GM12878 (cell line): Measurements from ENCODE around the gene EFHD1. TPM values are rescaled to one million over a fixed set of nuclear protein-coding genes. Genes with fewer than 3 reads are reported as not detected.

Experiments
- ATAC-seq: fragments of 200-7000 bp; cut with Tn5 transposase; 3 replicates; pipeline ENCODE4 v1.9.1; 2020; ENCODE audit warnings: mild to moderate bottlenecking, moderate library complexity
- BruUV-seq: library from RNA; stranded (reverse); fragments of 400-500 nt; replicated peaks from 2 replicates; lab custom pipeline; 2021; lab: Mats Ljungman, UMichigan
- CTCF ChIA-PET: fragments of 300-600 bp; sonication (Branson Sonifier 250); formaldehyde crosslinking; extraction: SDS; loops from one replicate; lab custom pipeline; 2021; ENCODE audit warnings: inconsistent platforms; lab: Yijun Ruan, JAX
- POLR2A ChIA-PET: fragments of 350-600 bp; formaldehyde crosslinking; extraction: SDS; loops from one replicate; lab custom pipeline; 2021; ENCODE audit warnings: inconsistent platforms; lab: Charles Lee
- RAD21 ChIA-PET: fragments of 300-600 bp; sonication (Branson Sonifier 250); formaldehyde crosslinking; loops from one replicate; lab custom pipeline; 2023; ENCODE audit warnings: antibody characterized with exemption; ENCODE audit not compliant: unreplicated experiment; lab: Charles Lee
- SMC1A ChIA-PET: fragments of 300-600 bp; sonication (Branson Sonifier 250); formaldehyde crosslinking; loops from one replicate; lab custom pipeline; 2023; ENCODE audit not compliant: unreplicated experiment, uncharacterized antibody; lab: Charles Lee
- DNase-seq: peaks from one replicate; pipeline ENCODE4 v3.0.0-alpha.2; 2011; ENCODE audit warnings: low read depth, low spot score
- FAIRE-seq: peaks from 3 replicates; lab custom pipeline; 2011; peaks lifted over from hg19 to GRCh38; lab: Jason Lieb, UNC
- H2AFZ ChIP-seq: 2 replicates; pipeline ENCODE4 v1.6.0; 2011; ENCODE audit warnings: low read depth, low read length, control low read depth; ENCODE audit not compliant: control insufficient read depth
- H3K27ac ChIP-seq: 2 replicates; pipeline ENCODE4 v1.5.1; 2011; ENCODE audit warnings: control low read depth; ENCODE audit not compliant: control insufficient read depth, insufficient read depth
- H3K27me3 ChIP-seq, 2 experiments: replicated peaks in 1 of 2; 2 replicates each; pipeline versions ENCODE4 v1.6.0 to v1.6.1; 2011; ENCODE audit warnings: low read length in 1 of 2; ENCODE audit not compliant: control insufficient read depth in 2 of 2, insufficient read depth in 2 of 2
- H3K36me3 ChIP-seq, 2 experiments: 2 replicates each; pipeline ENCODE4 v1.5.1; 2011; ENCODE audit warnings: low read length in 1 of 2; ENCODE audit not compliant: control insufficient read depth in 2 of 2, insufficient read depth in 2 of 2
- H3K4me1 ChIP-seq: 2 replicates; pipeline ENCODE4 v1.6.1; 2011; ENCODE audit warnings: mild to moderate bottlenecking, low read length, moderate library complexity, mixed read lengths; ENCODE audit not compliant: control insufficient read depth, insufficient read depth
- H3K4me2 ChIP-seq: 2 replicates; pipeline ENCODE4 v1.6.0; 2011; ENCODE audit warnings: control low read depth; ENCODE audit not compliant: control insufficient read depth, insufficient read depth
- H3K4me3 ChIP-seq: fragments of 200-600 bp; sonication (generic); 2 replicates; pipeline ENCODE4 v1.5.1; 2016
- H3K79me2 ChIP-seq: 2 replicates; pipeline ENCODE4 v1.6.0; 2011; ENCODE audit warnings: low read length; ENCODE audit not compliant: control insufficient read depth, insufficient read depth
- H3K9ac ChIP-seq: 2 replicates; pipeline ENCODE4 v1.8.0; 2011; ENCODE audit warnings: low read length, control low read depth, mixed read lengths; ENCODE audit not compliant: control insufficient read depth, insufficient read depth
- H3K9me3 ChIP-seq: replicated peaks from 3 replicates; pipeline ENCODE4 v1.5.1; 2011; ENCODE audit warnings: mild to moderate bottlenecking, low read length; ENCODE audit not compliant: control insufficient read depth, insufficient read depth
- H4K20me1 ChIP-seq: 2 replicates; pipeline ENCODE4 v1.6.0; 2011; ENCODE audit not compliant: control insufficient read depth, insufficient read depth
- ELK1 ChIP-seq: IDR thresholded peaks from 2 replicates; pipeline ENCODE4 v1.6.1; 2012; ENCODE audit warnings: low read depth, low read length, improper control_type of control experiment
- POLR2A ChIP-seq: IDR thresholded peaks from 2 replicates; pipeline ENCODE4 v1.6.1; 2011; ENCODE audit warnings: low read depth, mild to moderate bottlenecking, low read length
- ZNF687 ChIP-seq: fragments of 450-650 bp; IDR thresholded peaks from 2 replicates; pipeline ENCODE4 v1.6.1; 2017; ENCODE audit warnings: mild to moderate bottlenecking, moderate library complexity
- WGBS: methylation state at CpG from one replicate; pipeline ENCODE4 v1.1.6; 2016; ENCODE audit warnings: low lambda C conversion rate; ENCODE audit not compliant: insufficient replicate concordance, insufficient coverage; ENCODE audit errors: missing lambda C conversion rate; 5-methylcytosine and 5-hydroxymethylcytosine counted together
- in situ Hi-C: fragments of 300-500 bp; cut with MboI; formaldehyde crosslinking; loops from 9 replicates; pipeline ENCODE4 v1.14.3; 2018; ENCODE audit warnings: mixed read lengths
- intact Hi-C: fragments of 100-400 bp; cut with micrococcal nuclease; formaldehyde crosslinking; loops from one replicate; pipeline ENCODE4 v1.14.2; 2022; ENCODE audit not compliant: unreplicated experiment
- polyA plus RNA-seq, 11 experiments: library from polyadenylated mRNA; depleted of rRNA in 4 of 11; unstranded in 6 of 11; stranded (reverse) in 5 of 11; fragments of >200 nt; fragmentation: Nextera tagmentation in 4 of 11; fragmentation: Illumina TruSeq in 1 of 11; extraction: Ambion mirVana in 4 of 11; extraction: Trizol in 1 of 11; gene quantifications; 1 replicate in 1 of 11; 2 replicates in 10 of 11; pipeline versions ENCODE4 v1.2.1 to v1.2.3, GENCODE V29; 2011 to 2016; ENCODE audit warnings: inconsistent platforms in 2 of 11, missing spikeins in 2 of 11, low read depth in 1 of 11
- total RNA-seq, 4 experiments: library from RNA; depleted of rRNA in 3 of 4; stranded (reverse); fragments of >200 nt in 3 of 4; fragmentation: Illumina TruSeq in 1 of 4; extraction: Trizol in 1 of 4; gene quantifications; 2 replicates each; pipeline versions ENCODE4 v1.2.1 to v1.2.3, GENCODE V29; 2013 to 2021

EFHD1 gene
- total and polyA plus RNA-seq, 10 of the 15 experiments (the other 5 are each of a cell fraction or from before 2014, with no cell fraction given), result 0.07 TPM; not detected in 9

DNA sequence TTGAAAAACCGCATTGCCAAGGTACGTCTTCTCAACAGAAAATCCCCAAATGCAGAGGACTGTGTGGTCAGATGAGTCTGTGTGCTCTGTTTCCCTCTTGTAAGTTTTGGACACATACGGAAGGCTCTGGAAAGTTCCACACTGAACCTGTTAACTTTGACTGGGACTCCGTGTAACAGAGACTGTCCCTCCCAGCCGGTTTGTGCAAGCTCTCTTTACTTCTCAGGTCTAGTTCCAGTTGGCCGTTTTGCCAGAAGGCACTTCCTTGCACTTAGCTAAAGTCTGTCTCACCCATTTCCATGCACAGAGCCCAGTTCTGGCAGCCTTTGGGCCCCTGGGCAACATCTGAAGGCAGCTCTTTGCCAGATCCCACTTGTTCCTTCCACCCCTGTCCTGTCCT is 22.0 kb downstream of the EFHD1 start:
- FAIRE-seq (no peak), ATAC-seq (no peak)

More for the DNA sequence above, 22.0 kb downstream of the EFHD1 start:
- ChIA-PET CTCF (no interaction called here), RAD21 (no interaction called here), SMC1A (no interaction called here), POLR2A (interaction anchor here (0.6 kb wide), 1 partner anchor 81 kb away, joined by 3 read pairs; no protein-coding TSS in a partner anchor)
- BruUV-seq, result no TSS peak
- Histone ChIP-seq H3K27me3 (no peaks in the 10 kb centered on the region), H3K9me3 (no peaks in the 10 kb centered on the region), H3K9ac (no peak overlapping the region), H3K4me2 (no peak overlapping the region), H3K79me2 (no peaks in the 10 kb centered on the region), H3K4me3 (no peak overlapping the region), H2AFZ (no peak overlapping the region), H3K36me3 (no peaks in the 10 kb centered on the region), H3K4me1 (no peaks in the 10 kb centered on the region), H4K20me1 (no peaks in the 10 kb centered on the region), H3K27ac (no peak overlapping the region)
- in situ Hi-C loops, result no loop called here
- no peak for DNase-seq
- 17% methylated on average over 6 of the region's 6 CpGs for whole genome bisulfite sequencing
- TF ChIP-seq POLR2A, result no peak
- TF ChIP-seq ELK1, result no peak
- TF ChIP-seq ZNF687, result no peak
- intact Hi-C loops, result no loop called here
